SK-N-SH (cell line): Measurements from ENCODE around the gene TDRD9. TPM values are rescaled to one million over a fixed set of nuclear protein-coding genes. Genes with fewer than 3 reads are reported as not detected.

ENCODE experiments used
- CTCF ChIA-PET: fragments of 300-600, 350-600 bp; formaldehyde crosslinking; extraction: SDS; loops from one replicate; lab custom pipeline; 2021; lab: Yijun Ruan, JAX
- POLR2A ChIA-PET: fragments of 350-600 bp; sonication (Branson Sonifier 250); formaldehyde crosslinking; extraction: SDS; loops from one replicate; lab custom pipeline; 2020; ENCODE audit warnings: antibody characterized with exemption, inconsistent platforms; lab: Yijun Ruan, JAX
- DNase-seq: peaks from one replicate; pipeline ENCODE4 v3.0.0; 2012
- H2AFZ ChIP-seq: fragments of 200-600 bp; sonication (generic); 2 replicates; pipeline ENCODE4 v1.8.1; 2016; ENCODE audit warnings: antibody characterized with exemption, mild to moderate bottlenecking, low read depth
- H3F3A ChIP-seq: fragments of 200-600 bp; sonication (generic); replicated peaks from 2 replicates; pipeline ENCODE3; 2016; ENCODE audit warnings: antibody characterized with exemption, mild to moderate bottlenecking; ENCODE audit not compliant: insufficient read depth
- H3K27ac ChIP-seq, 2 experiments: fragments of 200-500 bp in 1 of 2; fragments of 200-600 bp in 1 of 2; sonication (Bioruptor generic) in 1 of 2; sonication (generic), shearing (Covaris generic) in 1 of 2; 2 replicates each; pipeline versions ENCODE4 v1.5.1 to v1.6.1; 2014 to 2016; ENCODE audit warnings: low read depth in 2 of 2, inconsistent platforms in 1 of 2, low read length in 1 of 2, mild to moderate bottlenecking in 1 of 2, mixed read lengths in 1 of 2
- H3K27me3 ChIP-seq: fragments of 200-600 bp; sonication (generic), shearing (Covaris generic); 2 replicates; pipeline ENCODE4 v1.6.1; 2016; ENCODE audit warnings: mixed run types; ENCODE audit not compliant: insufficient read depth
- H3K36me3 ChIP-seq, 2 experiments: fragments of 200-500 bp in 1 of 2; fragments of 200-600 bp in 1 of 2; sonication (Bioruptor generic) in 1 of 2; sonication (generic) in 1 of 2; replicated peaks in 1 of 2; 2 replicates each; pipeline versions ENCODE3 to v1.5.1; 2014 to 2016; ENCODE audit warnings: low read length in 1 of 2, mild to moderate bottlenecking in 1 of 2; ENCODE audit not compliant: insufficient read depth in 2 of 2, control insufficient read depth in 1 of 2
- H3K4me1 ChIP-seq, 2 experiments: fragments of 200-500 bp in 1 of 2; fragments of 200-600 bp in 1 of 2; sonication (Bioruptor generic) in 1 of 2; sonication (generic), shearing (Covaris generic) in 1 of 2; 2 replicates each; pipeline versions ENCODE4 v1.5.1 to v1.6.1; 2014 to 2016; ENCODE audit warnings: low read depth in 1 of 2, low read length in 1 of 2, mixed run types in 1 of 2; ENCODE audit not compliant: insufficient read depth in 2 of 2, control insufficient read depth in 1 of 2
- H3K4me2 ChIP-seq: fragments of 200-600 bp; sonication (generic), shearing (Covaris generic); 2 replicates; pipeline ENCODE4 v1.6.1; 2017; ENCODE audit warnings: mixed run types
- H3K4me3 ChIP-seq, 2 experiments: fragments of 200-500 bp in 1 of 2; fragments of 200-600 bp in 1 of 2; sonication (Bioruptor generic) in 1 of 2; sonication (generic), shearing (Covaris generic) in 1 of 2; 2 replicates each; pipeline versions ENCODE4 v1.5.1 to v1.8.1; 2014 to 2016; ENCODE audit warnings: low read depth in 2 of 2, inconsistent platforms in 1 of 2, low read length in 1 of 2, mild to moderate bottlenecking in 1 of 2, mixed read lengths in 1 of 2, moderate library complexity in 1 of 2
- H3K79me2 ChIP-seq: fragments of 200-600 bp; sonication (generic); 2 replicates; pipeline ENCODE4 v1.8.1; 2017; ENCODE audit warnings: mild to moderate bottlenecking; ENCODE audit not compliant: insufficient read depth
- H3K9ac ChIP-seq: fragments of 200-600 bp; sonication (generic); 2 replicates; pipeline ENCODE4 v1.6.1; 2017; ENCODE audit warnings: mixed run types
- H3K9me2 ChIP-seq: fragments of 200-600 bp; sonication (generic); 2 replicates; pipeline ENCODE4 v1.6.1; 2017; ENCODE audit warnings: mixed run types
- H3K9me3 ChIP-seq: fragments of 200-600 bp; sonication (generic); 2 replicates; pipeline ENCODE4 v1.6.1; 2017; ENCODE audit warnings: mixed run types, mild to moderate bottlenecking, moderate library complexity
- H4K20me1 ChIP-seq: fragments of 200-600 bp; sonication (generic); 2 replicates; pipeline ENCODE4 v1.6.1; 2017; ENCODE audit warnings: mild to moderate bottlenecking, mixed run types; ENCODE audit not compliant: insufficient read depth
- CTCF ChIP-seq: fragments of 200-600 bp; sonication (generic); IDR thresholded peaks from 2 replicates; pipeline ENCODE4 v1.6.1; 2017; ENCODE audit warnings: antibody characterized with exemption, mild to moderate bottlenecking, moderate library complexity
- ELF1 ChIP-seq: IDR thresholded peaks from 2 replicates; pipeline ENCODE4 v1.4.0; 2012
- FOSL2 ChIP-seq: IDR thresholded peaks from 2 replicates; pipeline ENCODE4 v1.4.0; 2012; ENCODE audit warnings: low read depth, mild to moderate bottlenecking, moderate library complexity, borderline replicate concordance
- FOXM1 ChIP-seq: IDR thresholded peaks from 2 replicates; pipeline ENCODE4 v1.4.0; 2012; ENCODE audit warnings: low read depth, mild to moderate bottlenecking
- GATA2 ChIP-seq: sonication (generic); formaldehyde crosslinking; IDR thresholded peaks from 2 replicates; pipeline ENCODE4 v1.5.0; 2020; ENCODE audit warnings: mild to moderate bottlenecking, missing genetic modification reagents
- MAX ChIP-seq: IDR thresholded peaks from 2 replicates; pipeline ENCODE4 v1.4.0; 2012; ENCODE audit warnings: low read depth
- MEF2A ChIP-seq: IDR thresholded peaks from 2 replicates; pipeline ENCODE4 v1.4.0; 2012; ENCODE audit warnings: low read depth, borderline replicate concordance
- MXI1 ChIP-seq: IDR thresholded peaks from 2 replicates; pipeline ENCODE4 v1.6.1; 2012; ENCODE audit warnings: mild to moderate bottlenecking, low read depth, low read length, improper control_type of control experiment
- NFIC ChIP-seq: IDR thresholded peaks from 2 replicates; pipeline ENCODE4 v1.4.0; 2012; ENCODE audit warnings: borderline replicate concordance
- NRF1 ChIP-seq: IDR thresholded peaks from 2 replicates; pipeline ENCODE4 v1.6.1; 2012; ENCODE audit warnings: low read depth, mild to moderate bottlenecking, low read length
- POLR2AphosphoS5 ChIP-seq: IDR thresholded peaks from 2 replicates; pipeline ENCODE4 v1.6.1; 2012; ENCODE audit warnings: low read depth, low read length
- TCF12 ChIP-seq: IDR thresholded peaks from 2 replicates; pipeline ENCODE4 v1.4.0; 2012
- TEAD4 ChIP-seq: IDR thresholded peaks from 2 replicates; pipeline ENCODE4 v1.4.0; 2012; ENCODE audit warnings: mild to moderate bottlenecking, borderline replicate concordance; ENCODE audit not compliant: insufficient read depth
- YY1 ChIP-seq: IDR thresholded peaks from 2 replicates; pipeline ENCODE4 v1.4.0; 2012; ENCODE audit warnings: low read depth, mild to moderate bottlenecking
- ZBTB33 ChIP-seq: IDR thresholded peaks from 2 replicates; pipeline ENCODE4 v1.4.0; 2012; ENCODE audit warnings: low read depth, borderline replicate concordance
- WGBS: methylation state at CpG from one replicate; pipeline ENCODE4 v1.1.6; 2017; ENCODE audit warnings: low lambda C conversion rate; 5-methylcytosine and 5-hydroxymethylcytosine counted together
- polyA plus RNA-seq, 3 experiments: library from polyadenylated mRNA; depleted of rRNA; stranded (reverse); fragments of >200 nt; gene quantifications; 2 replicates each; pipeline ENCODE4 v1.2.3, GENCODE V29; 2012

Gene TDRD9
- polyA plus RNA-seq, 1 of the 3 experiments (the other 2 are of a cell fraction), result not detected

GRCh38 chr14:104004849-104005248 is 76.6 kb downstream of the TDRD9 start:
- Histone ChIP-seq H3K36me3 (no peaks in the 10 kb centered on the region), H3K4me3 (no peak overlapping the region), H3K4me2 (no peak overlapping the region), H3K9me3 (no peaks in the 10 kb centered on the region), H2AFZ (no peak overlapping the region), H3K27ac (no peak overlapping the region), H3K9ac (no peak overlapping the region), H3K9me2 (no peaks in the 10 kb centered on the region), H3K79me2 (no peaks in the 10 kb centered on the region), H3F3A (no peaks in the 10 kb centered on the region), H3K27me3 (no peaks in the 10 kb centered on the region), H3K4me1 (peaks cover 0 to 3% of the 10 kb centered on the region in 2 experiments; a peak in 1 of 4 replicates), H4K20me1 (no peaks in the 10 kb centered on the region)
- WGBS, result 53% methylated on average over 1 of the region's 1 CpG
- TF ChIP-seq FOXM1 (no peak), MXI1 (no peak), MEF2A (no peak), CTCF (no peak), NFIC (no peak), POLR2AphosphoS5 (no peak), YY1 (no peak), TCF12 (no peak), MAX (no peak), FOSL2 (no peak), NRF1 (no peak), ZBTB33 (no peak), TEAD4 (no peak), GATA2 (CRISPR knock-in tag) (no peak)
- CTCF ChIA-PET, result interaction anchor here (1.0 kb wide), 1 partner anchor 89 kb away, joined by 3 read pairs; no protein-coding TSS in a partner anchor
- POLR2A ChIA-PET, result no interaction called here
- DNase-seq, result no peak

GRCh38 chr14:104005489-104005888 is 77.2 kb downstream of the TDRD9 start:
- Histone ChIP-seq H3K4me2 (no peak overlapping the region), H3K9me2 (no peaks in the 10 kb centered on the region), H3K36me3 (no peaks in the 10 kb centered on the region), H3K27ac (no peak overlapping the region), H3K27me3 (no peaks in the 10 kb centered on the region), H3F3A (no peaks in the 10 kb centered on the region), H3K4me1 (peaks cover 0 to 3% of the 10 kb centered on the region in 2 experiments; a peak in 1 of 4 replicates), H3K79me2 (no peaks in the 10 kb centered on the region), H4K20me1 (no peaks in the 10 kb centered on the region), H3K9me3 (no peaks in the 10 kb centered on the region), H3K9ac (no peak overlapping the region), H3K4me3 (no peak overlapping the region), H2AFZ (no peak overlapping the region)
- ChIA-PET CTCF (interaction anchor here (1.0 kb wide), 1 partner anchor 88 kb away, joined by 3 read pairs; no protein-coding TSS in a partner anchor), POLR2A (no interaction called here)
- DNase-seq, result no peak
- 67% methylated on average over 8 of the region's 8 CpGs for WGBS
- TF ChIP-seq ELF1, result no peak
